HK-2 (cell line): ENCODE data around the gene SLC25A43.
"Not testable (repeated sequence)": the region's sequence is repeated elsewhere in the genome, so short reads cannot be mapped to it uniquely, and the experiment has no call there.

ENCODE experiments used
- DNase-seq: peaks from one replicate; pipeline ENCODE4 v3.0.0-alpha.2; 2018; ENCODE audit not compliant: unreplicated experiment

Gene SLC25A43

GRCh38 chrX:119398974-119399771, at the start of gene SLC25A43:
Gene SLC25A43 (plus strand): TSS chrX:119399336. CDS start chrX:119399404, 68 bp downstream.
- DNase-seq, result peak; percentile 40

GRCh38 chrX:119359618-119360382, 39.3 kb upstream of the SLC25A43 start:
- no peak for DNase-seq

- not testable (repeated sequence) for DNase-seq
Measured at GRCh38 chrX:119361451-119361850, 37.7 kb upstream of the SLC25A43 start.

GRCh38 chrX:119362074-119362473, 37.1 kb upstream of the SLC25A43 start:
- not testable (repeated sequence) for DNase-seq

GRCh38 chrX:119363391-119363790, 35.7 kb upstream of the SLC25A43 start:
- DNase-seq, result no peak

GRCh38 chrX:119371861-119372260, 27.3 kb upstream of the SLC25A43 start:
- not testable (repeated sequence) for DNase-seq

GRCh38 chrX:119374736-119375135, 24.4 kb upstream of the SLC25A43 start:
- no peak for DNase-seq

- no peak for DNase-seq
Measured at GRCh38 chrX:119375561-119375960, 23.6 kb upstream of the SLC25A43 start.

GRCh38 chrX:119376312-119376711, 22.8 kb upstream of the SLC25A43 start:
- no peak for DNase-seq

- no peak for DNase-seq
Measured at GRCh38 chrX:119381349-119381944, 17.7 kb upstream of the SLC25A43 start.

GRCh38 chrX:119382606-119383005, 16.5 kb upstream of the SLC25A43 start:
- no peak for DNase-seq

GRCh38 chrX:119386685-119387084, 12.5 kb upstream of the SLC25A43 start:
- DNase-seq, result not testable (repeated sequence)

GRCh38 chrX:119387426-119387825, 11.7 kb upstream of the SLC25A43 start:
- not testable (repeated sequence) for DNase-seq

GRCh38 chrX:119389214-119389613, 9.9 kb upstream of the SLC25A43 start:
- DNase-seq, result no peak

- DNase-seq, result no peak
Measured at GRCh38 chrX:119389871-119390501, 9.2 kb upstream of the SLC25A43 start.

- no peak for DNase-seq
Measured at GRCh38 chrX:119391279-119391678, 7.9 kb upstream of the SLC25A43 start.

GRCh38 chrX:119393144-119393543, 6.0 kb upstream of the SLC25A43 start:
- DNase-seq, result no peak

GRCh38 chrX:119398587-119398973, 556 bp upstream of the SLC25A43 start:
- DNase-seq, result no peak

GRCh38 chrX:119399772-119400101, 601 bp downstream of the SLC25A43 start:
- peak; percentile 20 for DNase-seq

- no peak for DNase-seq
Measured at GRCh38 chrX:119401569-119401968, 2.4 kb downstream of the SLC25A43 start.

GRCh38 chrX:119402588-119402987, 3.5 kb downstream of the SLC25A43 start:
- no peak for DNase-seq

- no peak for DNase-seq
Measured at GRCh38 chrX:119406776-119407175, 7.6 kb downstream of the SLC25A43 start.
